ENCODE results near the gene RMI2. TPM values are rescaled to one million over a fixed set of nuclear protein-coding genes. Genes with fewer than 3 reads are reported as not detected.
A peak's percentile ranks its signal among the peaks of the same experiment; 100 is the strongest.

RMI2 gene
- total and polyA plus RNA-seq, 2 of the 8 experiments (the other 6 are each of a cell fraction or from before 2014, with no cell fraction given) = 58.2 to 96.0 TPM

DNA sequence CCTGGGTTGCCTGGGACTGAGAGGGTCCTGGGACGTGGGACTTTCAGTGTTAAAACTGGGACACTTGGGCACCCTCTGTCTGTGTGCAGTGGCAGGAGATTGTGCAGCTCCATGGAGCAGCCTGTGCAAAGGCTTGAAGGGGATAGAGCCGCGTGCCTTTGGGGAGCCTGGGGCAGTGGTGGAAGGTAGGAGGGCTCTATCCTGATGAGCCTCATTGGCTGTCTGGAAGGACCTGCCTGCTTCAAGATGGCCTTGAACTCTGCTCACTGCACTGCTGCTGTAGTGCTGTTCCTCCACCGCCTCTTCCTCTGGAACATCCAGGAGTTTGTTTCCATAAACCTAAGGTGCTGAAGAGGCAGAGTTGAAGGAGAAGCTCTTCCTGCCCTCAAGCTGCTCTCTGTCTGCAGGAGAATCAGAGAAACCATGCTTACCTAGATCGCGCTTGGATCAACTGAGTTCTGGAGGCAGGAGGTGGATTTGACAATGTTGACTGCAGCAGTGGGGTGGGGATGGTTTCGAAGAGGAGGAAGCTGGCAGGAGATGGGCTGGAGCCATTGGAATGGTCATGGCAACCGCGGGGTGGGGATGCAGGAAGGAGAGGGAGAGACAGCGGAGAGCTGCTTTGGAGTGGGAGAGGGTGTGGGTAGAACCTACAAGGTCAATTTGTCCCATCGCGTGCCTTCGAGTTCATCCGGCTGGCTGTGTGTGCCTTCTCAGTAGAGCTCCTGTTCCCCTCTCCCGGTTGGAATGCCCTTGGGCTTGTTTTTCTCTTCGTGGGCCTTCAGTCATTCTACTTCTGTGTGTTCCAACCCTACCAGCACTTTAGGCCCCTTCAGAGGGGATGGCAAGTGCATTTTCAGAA is 3.7 kb downstream of the RMI2 start:
- H4K5ac ChIP-seq (ENCODE audit: insufficient read length, low read depth, low read length) = no peak overlapping the region
- H3K18ac ChIP-seq (ENCODE audit: extremely low read depth, low read length) = no peak overlapping the region
- H3K9ac ChIP-seq (replicated peaks in 1 of 4; ENCODE audit: extremely low read depth in 1 of 4, low read depth in 3 of 4, low read length in 3 of 4) = no peak overlapping the region
- no peak overlapping the region for H2AK5ac ChIP-seq (ENCODE audit: low read depth, low read length)
- no peak overlapping the region for H2BK120ac ChIP-seq (replicated peaks; ENCODE audit: low read depth, low read length)
- H3K4ac ChIP-seq (replicated peaks; ENCODE audit: insufficient read length, low read depth, low read length) = no peak overlapping the region
- H3K4me3 ChIP-seq (ENCODE audit: extremely low read depth in 1 of 4, insufficient read depth in 2 of 4, low read depth in 3 of 4, low read length in 4 of 4) = no peak overlapping the region
- peak overlapping the region; percentile 12; the same call in 1 of the 2 replicates for H2BK12ac ChIP-seq (ENCODE audit: low read depth, low read length)
- H3K56ac ChIP-seq (replicated peaks; ENCODE audit: insufficient read length, low read depth, low read length) = no peak overlapping the region
- H3K79me2 ChIP-seq (ENCODE audit: control insufficient read depth in 1 of 2, insufficient read depth in 2 of 2, low read length in 2 of 2) = peaks cover 6 to 82% of the 10 kb centered on the region in 2 experiments
- H3K27ac ChIP-seq (ENCODE audit: low read depth, low read length) = peak overlapping the region; percentile 49; the same call in 1 of the 2 replicates
- H3K27me3 ChIP-seq (replicated peaks in 1 of 4; ENCODE audit: control insufficient read depth in 3 of 4, extremely low read depth in 1 of 4, insufficient read depth in 3 of 4, low read length in 3 of 4) = no peaks in the 10 kb centered on the region
- no peak overlapping the region for H3K23ac ChIP-seq (ENCODE audit: insufficient read length)
- H3K14ac ChIP-seq (ENCODE audit: insufficient read length) = no peak overlapping the region
- peaks cover 15% of the 10 kb centered on the region for H3K79me1 ChIP-seq (ENCODE audit: low read depth, low read length)
- H3K23me2 ChIP-seq (ENCODE audit: low read depth, low read length) = peaks cover 2% of the 10 kb centered on the region
- ChIA-PET CTCF (ENCODE audit: partially characterized antibody) (interaction anchor here (0.8 to 2.2 kb wide), 11 partner anchors 10 to 385 kb away, joined by 3 to 9 read pairs (median 3); partner anchors contain the start of gene SOCS1), POLR2A (ENCODE audit: partially characterized antibody) (interaction anchor here (0.8 to 4.8 kb wide), 9 partner anchors 9 to 94 kb away, joined by 3 to 23 read pairs (median 6); no protein-coding TSS in a partner anchor)
- H4K20me1 ChIP-seq (replicated peaks in 1 of 2; ENCODE audit: control insufficient read depth in 1 of 2, insufficient read depth in 2 of 2, low read length in 2 of 2) = peaks cover 7 to 10% of the 10 kb centered on the region in 2 experiments
- H3K9me3 ChIP-seq (ENCODE audit: insufficient read depth in 2 of 2, low read depth in 1 of 2, low read length in 1 of 2) = 0 out of 4 replicates have a peak, but pooled peaks cover 2 to 3% of the 10 kb centered on the region in 2 experiments
- 89% methylated on average over 16 of the region's 16 CpGs; no CpG with 5 or more reads in 1 of the 2 experiments for WGBS, 2 experiments (ENCODE audit: extremely low coverage in 1 of 2, insufficient coverage in 1 of 2, insufficient read length in 1 of 2, insufficient replicate concordance in 2 of 2, low coverage in 1 of 2, low lambda C conversion rate in 2 of 2, missing lambda C conversion rate in 1 of 2)
- no peak overlapping the region for H2AFZ ChIP-seq (ENCODE audit: low read length)
- peak in 1 of 2 experiments; percentile 29; a peak in 1 of 3 replicates for TF ChIP-seq POLR2A (IDR thresholded peaks at IDR 0.05; ENCODE audit: control extremely low read depth in 1 of 2, low read depth in 2 of 2, low read length in 2 of 2)
- TF ChIP-seq YY1 (IDR thresholded peaks at IDR 0.05; ENCODE audit: low read depth, low read length) = no peak
- no peak for TF ChIP-seq SUZ12 (IDR thresholded peaks at IDR 0.05; ENCODE audit: low read length)
- peaks cover 5 to 18% (median 11%) of the 10 kb centered on the region in 4 experiments for H3K4me1 ChIP-seq (replicated peaks in 1 of 4; ENCODE audit: control insufficient read depth in 3 of 4, insufficient read depth in 4 of 4, low read length in 3 of 4)
- H4K8ac ChIP-seq (ENCODE audit: extremely low read depth, insufficient read depth, low read length) = 0 out of 2 replicates have a peak overlapping the region, but pooled peaks have one; percentile 42
- no peak overlapping the region for H2BK15ac ChIP-seq (ENCODE audit: low read length)
- no peak overlapping the region for H4K91ac ChIP-seq (replicated peaks; ENCODE audit: insufficient read length, low read length)
- FAIRE-seq = no peak
- H3K36me3 ChIP-seq (ENCODE audit: control insufficient read depth in 2 of 4, insufficient read depth in 4 of 4, low read length in 3 of 4) = peaks cover 0 to 22% (median 2%) of the 10 kb centered on the region in 4 experiments; a peak in 3 of 8 replicates
- no peak overlapping the region for H2BK20ac ChIP-seq (ENCODE audit: low read length)
- H3K4me2 ChIP-seq (ENCODE audit: insufficient read depth in 1 of 2, low read depth in 2 of 2, low read length in 2 of 2) = peak overlapping the region in 1 of 2 experiments; percentile 22; a peak in 1 of 4 replicates
- no peak for DNase-seq (ENCODE audit: low read depth in 1 of 2, low spot score in 2 of 2)
- H2BK5ac ChIP-seq (ENCODE audit: low read depth, low read length) = peak overlapping the region; percentile 22; the same call in 1 of the 2 replicates
